Astrocyte of the cerebellum (primary cell): ENCODE data around the gene TM2D3.
A peak's percentile ranks its signal among the peaks of the same experiment; 100 is the strongest.

ENCODE experiments used
- DNase-seq: peaks from one replicate; pipeline ENCODE4 v3.0.0-alpha.2; 2011; ENCODE audit warnings: low read depth
- H3K4me3 ChIP-seq: 2 replicates; pipeline ENCODE4 v1.5.1; 2011; ENCODE audit warnings: mild to moderate bottlenecking, low read depth, low read length, moderate library complexity
- CTCF ChIP-seq: IDR thresholded peaks from 2 replicates; pipeline ENCODE4 v1.5.1; 2012; ENCODE audit warnings: low read length, low read depth, moderate library complexity, mild to moderate bottlenecking; ENCODE audit errors: missing control alignments
- in situ Hi-C: cut with HindIII; loops from 2 replicates; pipeline ENCODE4 v1.10.0; 2017; ENCODE audit warnings: low sequenced_read_pairs

TM2D3 gene, protein sequence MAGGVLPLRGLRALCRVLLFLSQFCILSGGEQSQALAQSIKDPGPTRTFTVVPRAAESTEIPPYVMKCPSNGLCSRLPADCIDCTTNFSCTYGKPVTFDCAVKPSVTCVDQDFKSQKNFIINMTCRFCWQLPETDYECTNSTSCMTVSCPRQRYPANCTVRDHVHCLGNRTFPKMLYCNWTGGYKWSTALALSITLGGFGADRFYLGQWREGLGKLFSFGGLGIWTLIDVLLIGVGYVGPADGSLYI

DNA sequence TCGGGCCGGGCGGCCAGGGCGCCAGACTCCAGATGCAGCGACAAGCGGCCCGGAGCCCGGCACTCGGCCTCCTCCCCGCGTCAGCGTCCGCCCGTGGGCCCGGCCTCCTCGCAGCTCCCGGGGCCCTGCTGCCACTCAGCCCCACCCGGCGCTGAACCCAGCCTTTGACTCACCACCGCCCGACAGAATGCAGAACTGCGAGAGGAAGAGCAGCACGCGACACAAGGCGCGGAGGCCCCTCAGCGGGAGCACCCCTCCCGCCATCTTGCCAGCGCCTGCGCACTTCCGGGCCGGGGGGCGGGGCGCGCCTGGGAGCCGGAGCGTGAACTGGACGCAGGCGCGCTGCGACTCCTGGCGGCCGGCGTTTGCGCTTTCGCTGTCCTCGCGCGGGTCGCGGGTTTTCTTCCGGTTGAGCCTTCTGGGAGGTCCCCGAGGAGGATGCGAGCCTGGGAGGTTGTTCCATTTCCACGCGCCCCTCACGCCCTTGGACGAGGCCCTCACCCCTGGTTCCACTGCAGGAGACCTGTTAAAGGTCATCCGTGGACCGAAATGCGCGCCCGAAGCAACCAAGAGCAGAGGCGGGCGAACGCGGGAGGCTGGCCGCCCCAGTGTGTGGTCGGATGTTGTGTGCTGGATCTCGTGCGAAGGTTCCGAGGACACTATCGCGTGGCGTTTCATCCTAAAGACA lies at the start of gene TM2D3:
Gene TM2D3, minus strand, starts transcription at position 284 of the 688 bp plus-strand sequence. Its CDS starts 20 bp downstream, at position 264.
- peak within 1 kb of the TSS; percentile 71 for H3K4me3 ChIP-seq
- in situ Hi-C loops: loop anchor here (5.0 kb wide), 1 partner anchor 355 kb away; the partner anchor contains the start of gene SNRPA1
- peak; percentile 86 for TF ChIP-seq CTCF
- peak; percentile 71 for DNase-seq

DNA sequence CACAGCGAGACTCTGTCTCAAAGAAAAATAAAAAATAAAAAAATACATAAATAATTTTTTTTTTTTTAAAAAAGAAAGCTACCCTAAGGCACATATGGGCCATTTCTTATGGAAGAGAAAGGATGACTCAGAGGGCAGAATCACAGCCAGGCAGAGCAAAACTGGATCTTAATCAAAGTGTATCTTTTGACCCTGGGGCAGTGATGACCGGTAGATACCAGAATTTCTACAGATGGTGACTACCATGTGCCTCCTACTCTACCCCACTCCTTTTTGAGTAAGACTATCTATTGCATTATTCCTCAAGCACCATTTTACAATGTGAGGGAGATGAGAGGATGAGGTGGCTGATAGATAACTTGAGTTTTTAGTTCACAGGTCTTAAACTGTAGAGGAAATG lies 46.1 kb upstream of the TM2D3 start:
- in situ Hi-C loops: no loop called here
- TF ChIP-seq CTCF: no peak
- no peak for DNase-seq
- no peak overlapping the region for H3K4me3 ChIP-seq

DNA sequence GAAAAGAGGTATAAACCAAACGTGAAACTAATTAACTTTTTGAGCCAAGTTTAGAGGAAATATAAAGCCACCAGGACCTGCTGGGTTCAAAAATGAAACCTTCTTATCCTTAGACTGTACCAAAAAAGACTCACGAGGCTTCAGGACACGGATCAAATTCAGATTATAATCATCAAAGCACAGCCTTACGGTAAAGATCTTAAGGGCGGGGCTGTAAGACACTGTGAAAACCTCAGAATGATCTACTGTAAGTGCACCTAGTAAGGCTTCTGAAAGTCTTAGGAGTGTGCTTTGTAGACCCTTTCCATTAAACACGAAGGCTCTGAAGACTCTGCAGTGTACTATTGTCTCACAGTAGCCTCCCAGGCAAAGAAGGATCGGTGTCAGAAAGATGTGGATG lies 45.3 kb upstream of the TM2D3 start:
- no peak for DNase-seq
- no peak for TF ChIP-seq CTCF
- in situ Hi-C loops: no loop called here
- no peak overlapping the region for H3K4me3 ChIP-seq

- no peak overlapping the region for H3K4me3 ChIP-seq
- in situ Hi-C loops: no loop called here
- DNase-seq: no peak
- TF ChIP-seq CTCF: no peak
Observed at GRCh38 chr15:101696829-101697228, 44.6 kb upstream of the TM2D3 start.

- in situ Hi-C loops: no loop called here
- no peak overlapping the region for H3K4me3 ChIP-seq
- TF ChIP-seq CTCF: no peak
- DNase-seq: no peak
Observed at GRCh38 chr15:101694261-101694660, 42.1 kb upstream of the TM2D3 start.

DNA sequence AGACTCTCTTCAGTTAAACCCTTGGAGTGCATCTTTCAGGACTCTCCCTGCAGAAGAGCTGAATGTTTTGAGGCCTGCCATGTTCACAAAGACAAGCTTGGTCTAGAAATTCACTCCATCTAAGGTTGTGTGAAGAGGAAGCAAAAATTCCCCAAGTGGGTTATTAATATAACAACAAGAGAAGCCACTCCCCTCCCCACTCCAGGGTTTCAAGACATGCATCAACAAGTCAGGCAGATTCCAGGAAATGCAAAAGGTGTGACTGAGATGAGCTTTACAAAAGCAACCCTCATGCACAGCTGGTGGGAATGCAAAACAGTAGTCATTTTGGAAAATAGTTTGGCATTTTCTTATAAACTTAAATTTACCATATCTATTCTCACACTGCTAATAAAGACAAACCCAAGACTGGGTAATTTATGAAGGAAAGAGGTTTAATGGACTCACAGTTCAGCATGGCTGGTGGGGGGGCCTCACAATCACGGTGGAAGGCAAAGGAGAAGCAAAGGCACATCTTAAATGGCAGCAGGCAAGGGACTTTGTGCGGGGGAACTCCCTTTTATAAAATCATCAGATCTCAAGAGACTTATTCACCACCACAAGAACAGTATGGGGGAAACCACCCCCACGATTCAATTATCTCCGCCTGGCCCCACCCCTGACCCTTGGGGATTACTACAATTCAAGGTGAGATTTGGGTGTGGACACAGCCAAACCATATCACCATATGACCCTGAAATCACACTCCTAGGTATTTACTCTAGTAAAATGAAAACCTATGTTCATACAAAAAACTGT lies 40.8 kb upstream of the TM2D3 start:
- in situ Hi-C loops: no loop called here
- H3K4me3 ChIP-seq: no peak overlapping the region
- no peak for DNase-seq
- no peak for TF ChIP-seq CTCF
